HepG2 (cell line): ENCODE measurements around the gene TBC1D10B. TPM values are rescaled to one million over a fixed set of nuclear protein-coding genes. Genes with fewer than 3 reads are reported as not detected.

ENCODE experiments used
- EEA1 ChIP-seq: sonication (generic); formaldehyde crosslinking; IDR thresholded peaks from 2 replicates; pipeline ENCODE4 v1.5.1; 2020; ENCODE audit warnings: mild to moderate bottlenecking, missing genetic modification reagents, borderline replicate concordance
- ELF4 ChIP-seq: sonication (generic); formaldehyde crosslinking; IDR thresholded peaks from 2 replicates; pipeline ENCODE4 v1.5.0; 2020; ENCODE audit warnings: missing genetic modification reagents, mild to moderate bottlenecking, moderate library complexity, borderline replicate concordance
- GLMP ChIP-seq: sonication (generic); formaldehyde crosslinking; IDR thresholded peaks from 2 replicates; pipeline ENCODE4 v1.9.0; 2021; ENCODE audit warnings: missing genetic modification reagents, mild to moderate bottlenecking, borderline replicate concordance
- HMG20B ChIP-seq: conservative IDR thresholded peaks from 2 replicates; pipeline ENCODE4 v1.6.1; 2016; ENCODE audit warnings: missing genetic modification reagents, missing compliant biosample characterization
- KIAA2018 ChIP-seq: sonication (generic); formaldehyde crosslinking; IDR thresholded peaks from 2 replicates; pipeline ENCODE4 v1.5.0; 2020; ENCODE audit warnings: mild to moderate bottlenecking, missing genetic modification reagents, borderline replicate concordance
- KMT2B ChIP-seq: IDR thresholded peaks from 2 replicates; pipeline ENCODE4 v1.6.1; 2016; ENCODE audit warnings: missing genetic modification reagents, missing compliant biosample characterization
- MAFF ChIP-seq: IDR thresholded peaks from 2 replicates; pipeline ENCODE4 v1.6.1; 2011; ENCODE audit warnings: low read depth, low read length, improper control_type of control experiment
- MAZ ChIP-seq, 2 experiments: sonication (generic) in 1 of 2; formaldehyde crosslinking in 1 of 2; IDR thresholded peaks; 2 replicates each; pipeline versions ENCODE4 v1.5.0 to v1.6.1; 2012 to 2020; ENCODE audit warnings: low read depth in 2 of 2, mild to moderate bottlenecking in 2 of 2, borderline replicate concordance in 1 of 2, improper control_type of control experiment in 1 of 2, low read length in 1 of 2, missing genetic modification reagents in 1 of 2, moderate library complexity in 1 of 2
- NFYC ChIP-seq: IDR thresholded peaks from 2 replicates; pipeline ENCODE4 v1.6.1; 2016; ENCODE audit warnings: missing genetic modification reagents, missing compliant biosample characterization
- NR2F6 ChIP-seq, 2 experiments: IDR thresholded peaks; 2 replicates each; pipeline ENCODE4 v1.6.1; 2016; ENCODE audit warnings: antibody characterized with exemption in 1 of 2, mild to moderate bottlenecking in 1 of 2
- RAD51 ChIP-seq: fragments of 450-650 bp; IDR thresholded peaks from 2 replicates; pipeline ENCODE4 v1.6.1; 2016; ENCODE audit warnings: borderline replicate concordance
- SKI ChIP-seq: fragments of 450-650 bp; IDR thresholded peaks from one replicate; pipeline ENCODE4 v1.6.1; 2018; ENCODE audit warnings: mild to moderate bottlenecking; ENCODE audit not compliant: partially characterized antibody
- SMAD1 ChIP-seq: sonication (generic); formaldehyde crosslinking; IDR thresholded peaks from 2 replicates; pipeline ENCODE4 v1.4.0; 2020; ENCODE audit warnings: missing genetic modification reagents, low read depth, mild to moderate bottlenecking, borderline replicate concordance
- SNAPC5 ChIP-seq: sonication (generic); formaldehyde crosslinking; IDR thresholded peaks from 2 replicates; pipeline ENCODE4 v1.8.1; 2023; ENCODE audit warnings: mild to moderate bottlenecking, missing genetic modification reagents, borderline replicate concordance
- YEATS4 ChIP-seq: sonication (generic); formaldehyde crosslinking; IDR thresholded peaks from 2 replicates; pipeline ENCODE4 v1.4.0; 2020; ENCODE audit warnings: missing genetic modification reagents, borderline replicate concordance
- ZBTB34 ChIP-seq: sonication (generic); formaldehyde crosslinking; IDR thresholded peaks from 2 replicates; pipeline ENCODE4 v1.8.0; 2022; ENCODE audit warnings: mild to moderate bottlenecking, missing genetic modification reagents
- polyA plus RNA-seq, 8 experiments: library from polyadenylated mRNA; depleted of rRNA in 3 of 8; stranded (reverse) in 7 of 8; unstranded in 1 of 8; fragments of >200 nt; fragmentation: Illumina TruSeq in 4 of 8; extraction: Trizol in 4 of 8; gene quantifications; 2 replicates each; pipeline versions ENCODE4 v1.2.1 to v1.2.3, GENCODE V29; 2011 to 2016; ENCODE audit warnings: low read depth in 4 of 8, missing spikeins in 1 of 8, mixed read lengths in 1 of 8; ENCODE audit not compliant: insufficient read depth in 1 of 8
- total RNA-seq, 5 experiments: library from RNA; depleted of rRNA; stranded (reverse); fragments of >200 nt; fragmentation: Illumina TruSeq; extraction: Trizol; gene quantifications; 2 replicates each; pipeline ENCODE4 v1.2.3, GENCODE V29; 2016; ENCODE audit warnings: low read depth in 1 of 5

TBC1D10B gene
- total and polyA plus RNA-seq, 2 of the 13 experiments (the other 11 are each of a cell fraction or from before 2014, with no cell fraction given), result 15.7 to 24.8 TPM

GRCh38 chr16:30378236-30379157 lies 8.2 kb upstream of the TBC1D10B start (continued):
- 0 out of 2 replicates have a peak, but pooled peaks have one; percentile 60 for TF ChIP-seq KIAA2018 (CRISPR knock-in tag)
- peak; percentile 68 for TF ChIP-seq YEATS4 (CRISPR knock-in tag)
- TF ChIP-seq SKI, result no peak
- no peak for TF ChIP-seq MAFF
- TF ChIP-seq GLMP, result no peak
- peak; percentile 18; the same call in 1 of the 2 replicates for TF ChIP-seq ELF4
- TF ChIP-seq KMT2B (CRISPR knock-in tag), result peak; percentile 32; the same call in 1 of the 2 replicates
- TF ChIP-seq NR2F6 (IDR thresholded peaks at IDR 0.05), result no peak
- peak; percentile 17; the same call in 1 of the 2 replicates for TF ChIP-seq NR2F6 (CRISPR knock-in tag; IDR thresholded peaks at IDR 0.05)
- no peak; the same call in none of the 2 replicates for TF ChIP-seq HMG20B (CRISPR knock-in tag)
- no peak for TF ChIP-seq RAD51
- TF ChIP-seq SMAD1 (CRISPR knock-in tag), result no peak
- TF ChIP-seq MAZ (IDR thresholded peaks at IDR 0.05; ENCODE audit: borderline replicate concordance, low read depth, low read length), result no peak; the same call in 1 of the 2 replicates
- TF ChIP-seq MAZ (CRISPR knock-in tag; IDR thresholded peaks at IDR 0.05; ENCODE audit: low read depth), result peak; percentile 41; the same call in 1 of the 2 replicates
- TF ChIP-seq SNAPC5, result no peak
- TF ChIP-seq ZBTB34 (CRISPR knock-in tag), result no peak
- peak; percentile 33; the same call in 1 of the 2 replicates for TF ChIP-seq EEA1 (CRISPR knock-in tag)
- TF ChIP-seq NFYC, result peak; percentile 78
